ENCODE measurements around the gene SACS. TPM values are rescaled to one million over a fixed set of nuclear protein-coding genes. Genes with fewer than 3 reads are reported as not detected.

The SACS gene
- total and polyA plus RNA-seq, 7 donors: 0.60 to 32.5 (median 20.9) TPM

DNA sequence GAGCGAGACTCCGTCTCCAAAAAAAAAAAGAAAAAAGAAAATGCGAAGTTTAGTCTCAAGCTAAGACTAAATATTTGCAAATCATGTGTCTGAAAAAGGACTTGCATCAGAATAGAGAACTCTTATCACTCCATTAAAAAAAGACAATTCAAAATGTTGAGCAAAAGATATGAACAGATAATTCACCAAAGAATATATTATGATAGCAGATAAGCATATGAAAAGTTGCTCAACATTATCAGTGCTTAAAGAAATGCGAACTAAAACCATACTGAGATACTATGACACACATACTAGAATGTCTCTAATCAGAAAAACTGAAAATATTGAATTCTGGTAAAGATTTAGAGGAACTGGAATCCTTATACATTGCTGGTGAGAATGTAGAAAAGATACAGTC is 38.7 kb upstream of the SACS start:
- no peaks in the 10 kb centered on the region for H3K9me3 ChIP-seq
- TF ChIP-seq POLR2A (IDR thresholded peaks at IDR 0.05): no peak
- TF ChIP-seq POLR2AphosphoS5 (IDR thresholded peaks at IDR 0.05): no peak
- TF ChIP-seq EP300 (IDR thresholded peaks at IDR 0.05): no peak
- TF ChIP-seq, protein P1, sequence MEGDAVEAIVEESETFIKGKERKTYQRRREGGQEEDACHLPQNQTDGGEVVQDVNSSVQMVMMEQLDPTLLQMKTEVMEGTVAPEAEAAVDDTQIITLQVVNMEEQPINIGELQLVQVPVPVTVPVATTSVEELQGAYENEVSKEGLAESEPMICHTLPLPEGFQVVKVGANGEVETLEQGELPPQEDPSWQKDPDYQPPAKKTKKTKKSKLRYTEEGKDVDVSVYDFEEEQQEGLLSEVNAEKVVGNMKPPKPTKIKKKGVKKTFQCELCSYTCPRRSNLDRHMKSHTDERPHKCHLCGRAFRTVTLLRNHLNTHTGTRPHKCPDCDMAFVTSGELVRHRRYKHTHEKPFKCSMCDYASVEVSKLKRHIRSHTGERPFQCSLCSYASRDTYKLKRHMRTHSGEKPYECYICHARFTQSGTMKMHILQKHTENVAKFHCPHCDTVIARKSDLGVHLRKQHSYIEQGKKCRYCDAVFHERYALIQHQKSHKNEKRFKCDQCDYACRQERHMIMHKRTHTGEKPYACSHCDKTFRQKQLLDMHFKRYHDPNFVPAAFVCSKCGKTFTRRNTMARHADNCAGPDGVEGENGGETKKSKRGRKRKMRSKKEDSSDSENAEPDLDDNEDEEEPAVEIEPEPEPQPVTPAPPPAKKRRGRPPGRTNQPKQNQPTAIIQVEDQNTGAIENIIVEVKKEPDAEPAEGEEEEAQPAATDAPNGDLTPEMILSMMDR (IDR thresholded peaks at IDR 0.05): no peak
- no peaks in the 10 kb centered on the region for H3K27me3 ChIP-seq
- H3K36me3 ChIP-seq: no peaks in the 10 kb centered on the region
- peaks cover 0 to 2% (median 1%) of the 10 kb centered on the region in 4 donors for H3K4me1 ChIP-seq
- H3K4me3 ChIP-seq: no peak overlapping the region
- no peak for DNase-seq
- 90 to 92% methylated on average over 4 of the region's 4 CpGs for WGBS, 2 donors
- no peak overlapping the region for H3K27ac ChIP-seq
- intact Hi-C loops (cut with DNase I): no loop called here

DNA sequence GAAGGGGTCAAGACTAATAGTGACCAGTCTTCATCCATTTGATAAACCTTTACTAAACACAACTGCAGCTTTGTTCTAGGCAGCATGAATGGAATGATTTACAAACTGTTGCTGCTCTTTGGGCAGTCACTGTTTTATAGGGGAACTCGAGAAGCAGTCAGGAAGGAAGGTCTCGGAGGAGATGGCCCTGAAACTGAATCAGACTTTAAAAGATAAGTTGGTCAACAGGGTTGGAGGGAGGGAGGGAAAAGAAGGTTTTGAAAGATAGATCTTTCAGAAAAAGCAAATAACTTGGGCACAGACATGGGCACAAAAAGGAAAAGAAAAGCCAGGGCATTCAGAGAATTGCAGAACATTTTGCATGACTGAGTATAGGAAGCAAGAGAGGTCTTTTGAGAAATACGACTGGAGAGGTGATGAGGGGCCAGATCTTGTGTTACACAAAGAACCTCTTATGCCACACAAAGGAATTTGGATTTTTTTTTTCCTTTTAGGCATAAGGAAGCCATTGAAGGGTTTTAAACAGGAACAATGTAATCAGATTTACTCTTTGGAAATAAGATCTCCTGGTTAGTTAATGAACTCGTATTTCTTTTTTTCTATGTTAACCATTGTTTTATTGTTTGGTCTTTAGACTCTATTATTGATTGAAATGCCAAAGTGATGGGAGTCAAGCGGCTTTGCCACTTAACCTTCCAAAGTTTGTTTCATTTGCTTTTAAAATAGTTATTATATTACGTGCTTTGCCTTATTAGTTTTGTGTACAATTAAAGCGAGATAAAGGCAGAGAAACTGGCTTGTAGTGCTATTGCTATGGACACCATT is 37.5 kb upstream of the SACS start:
- DNase-seq: no peak
- no peak overlapping the region for H3K4me3 ChIP-seq
- no peak for TF ChIP-seq EP300 (IDR thresholded peaks at IDR 0.05)
- peak in 1 of 4 donors; percentile 15 for TF ChIP-seq POLR2AphosphoS5 (IDR thresholded peaks at IDR 0.05)
- no peak for TF ChIP-seq POLR2A (IDR thresholded peaks at IDR 0.05)
- H3K4me1 ChIP-seq: peaks cover 0 to 12% (median 7%) of the 10 kb centered on the region in 4 donors
- peak overlapping the region in 1 of 4 donors; percentile 25 for H3K27ac ChIP-seq
- intact Hi-C loops (cut with DNase I): no loop called here
- no peaks in the 10 kb centered on the region for H3K9me3 ChIP-seq
- WGBS, 2 donors: 34 to 66% methylated on average over 7 of the region's 7 CpGs
- H3K27me3 ChIP-seq: no peaks in the 10 kb centered on the region
- H3K36me3 ChIP-seq: no peaks in the 10 kb centered on the region

DNA sequence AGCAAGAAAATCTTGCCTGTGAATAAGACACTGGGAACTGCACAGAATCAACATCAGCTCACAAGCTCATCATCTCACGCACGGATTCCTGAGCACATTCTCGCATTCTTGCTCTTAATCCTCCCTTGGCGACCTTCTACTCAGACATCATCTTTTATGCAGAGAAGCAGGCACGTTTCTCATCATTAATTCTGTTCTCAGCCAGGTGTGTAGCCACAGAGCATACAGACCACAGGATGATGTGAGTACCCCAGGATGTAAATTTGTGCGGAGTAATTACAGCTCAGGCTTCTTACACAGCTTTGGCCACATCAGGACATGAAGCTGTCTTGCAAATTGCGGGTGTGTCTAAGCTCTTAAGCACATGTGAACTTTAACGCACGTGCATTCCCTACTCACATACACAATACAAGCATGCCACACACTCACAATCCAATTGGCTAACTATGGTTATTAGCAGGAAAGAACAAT is 36.5 kb upstream of the SACS start:
- H3K27ac ChIP-seq: peak overlapping the region in 1 of 4 donors; percentile 49
- 35 to 66% methylated on average over 9 of the region's 9 CpGs for WGBS, 2 donors
- H3K27me3 ChIP-seq: no peaks in the 10 kb centered on the region
- TF ChIP-seq, protein P1 (IDR thresholded peaks at IDR 0.05): no peak
- TF ChIP-seq EP300 (IDR thresholded peaks at IDR 0.05) (no peak), POLR2A (IDR thresholded peaks at IDR 0.05) (no peak), POLR2AphosphoS5 (IDR thresholded peaks at IDR 0.05) (no peak)
- no peak overlapping the region for H3K4me3 ChIP-seq
- H3K9me3 ChIP-seq: no peaks in the 10 kb centered on the region
- intact Hi-C loops (cut with DNase I): loop anchor here (5.0 kb wide), 2 partner anchors 107 to 752 kb away; no protein-coding TSS in a partner anchor
- no peak for DNase-seq
- no peaks in the 10 kb centered on the region for H3K36me3 ChIP-seq
- H3K4me1 ChIP-seq: peaks cover 0 to 18% (median 9%) of the 10 kb centered on the region in 4 donors

DNA sequence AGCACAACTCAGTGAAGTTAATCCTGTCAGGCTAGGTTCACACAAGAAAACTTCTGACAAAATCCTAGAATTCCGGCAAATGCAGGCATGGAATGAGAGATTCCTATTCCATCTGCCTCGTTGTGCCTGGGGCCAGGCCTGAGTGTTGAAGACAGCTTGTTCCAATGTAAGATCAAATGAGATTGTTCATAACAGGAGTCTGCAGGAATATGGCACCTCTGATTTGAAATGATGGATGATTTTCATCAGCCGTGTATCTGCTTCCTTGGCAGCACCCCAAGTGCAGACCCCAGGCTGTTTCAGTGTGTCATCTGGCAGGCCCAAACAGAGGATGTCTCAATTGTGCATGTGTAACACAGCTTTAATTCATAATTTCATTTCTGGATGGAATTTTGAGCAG is 35.3 kb upstream of the SACS start:
- no peaks in the 10 kb centered on the region for H3K27me3 ChIP-seq
- WGBS, 2 donors: 72 to 76% methylated on average over 3 of the region's 3 CpGs
- no peak for DNase-seq
- H3K9me3 ChIP-seq: no peaks in the 10 kb centered on the region
- TF ChIP-seq POLR2A (IDR thresholded peaks at IDR 0.05) (no peak), EP300 (IDR thresholded peaks at IDR 0.05) (no peak), POLR2AphosphoS5 (IDR thresholded peaks at IDR 0.05) (no peak)
- TF ChIP-seq, protein P1 (IDR thresholded peaks at IDR 0.05): no peak
- H3K4me3 ChIP-seq: no peak overlapping the region
- intact Hi-C loops (cut with DNase I): loop anchor here (5.0 kb wide), 2 partner anchors 108 to 753 kb away; no protein-coding TSS in a partner anchor
- H3K4me1 ChIP-seq: peaks cover 0 to 18% (median 9%) of the 10 kb centered on the region in 4 donors
- no peaks in the 10 kb centered on the region for H3K36me3 ChIP-seq
- H3K27ac ChIP-seq: no peak overlapping the region

DNA sequence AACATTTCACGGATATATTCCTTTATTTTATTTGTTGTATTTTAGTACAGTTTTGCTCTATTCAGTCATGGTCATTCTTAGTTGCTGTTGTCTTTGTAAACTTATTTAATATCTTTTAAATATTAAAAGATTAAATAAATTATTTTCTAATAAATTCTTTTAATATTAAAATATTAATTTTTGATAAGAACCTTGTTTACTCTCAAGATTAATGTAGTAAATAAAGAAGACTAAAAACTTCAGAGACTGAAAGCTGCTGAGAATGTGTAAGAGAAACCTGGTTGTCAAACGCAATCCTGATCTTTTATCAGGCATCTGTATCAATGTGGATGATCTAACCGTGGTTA is 34.4 kb upstream of the SACS start:
- Histone ChIP-seq H3K27me3 (no peaks in the 10 kb centered on the region), H3K27ac (no peak overlapping the region), H3K4me3 (no peak overlapping the region), H3K36me3 (no peaks in the 10 kb centered on the region), H3K4me1 (peaks cover 0 to 18% (median 9%) of the 10 kb centered on the region in 4 donors), H3K9me3 (no peaks in the 10 kb centered on the region)
- no peak for DNase-seq
- TF ChIP-seq, protein P1 (IDR thresholded peaks at IDR 0.05): no peak
- TF ChIP-seq POLR2A (IDR thresholded peaks at IDR 0.05) (no peak), EP300 (IDR thresholded peaks at IDR 0.05) (no peak), POLR2AphosphoS5 (IDR thresholded peaks at IDR 0.05) (no peak)
- WGBS, 2 donors: 83 to 87% methylated on average over 3 of the region's 3 CpGs
- intact Hi-C loops (cut with DNase I): loop anchor here (2.0 to 5.0 kb wide), 3 partner anchors 93 to 754 kb away; no protein-coding TSS in a partner anchor

All from sigmoid colon (tissue), 7 donors.